Transverse colon (tissue), 4 donors: ENCODE measurements around the gene ABCB6. TPM values are rescaled to one million over a fixed set of nuclear protein-coding genes. Genes with fewer than 3 reads are reported as not detected.

ENCODE experiments used
- DNase-seq: peaks from one replicate; pipeline ENCODE4 v3.0.0-alpha.2; 2019
- H3K27ac ChIP-seq, 4 donors: fragments of 200-600 bp; sonication (generic); 2 replicates each; pipeline ENCODE4 v1.5.1; 2016 to 2018; ENCODE audit warnings: inconsistent platforms in 4 of 4
- H3K27me3 ChIP-seq: fragments of 200-600 bp; sonication (generic); 2 replicates; pipeline ENCODE4 v1.5.1; 2017; ENCODE audit warnings: inconsistent platforms
- H3K36me3 ChIP-seq, 4 donors: fragments of 200-600 bp; sonication (generic); 2 replicates each; pipeline ENCODE4 v1.5.1; 2017 to 2019; ENCODE audit warnings: inconsistent platforms in 4 of 4
- H3K4me1 ChIP-seq, 4 donors: fragments of 200-600 bp; sonication (generic); 2 replicates each; pipeline ENCODE4 v1.5.1; 2017 to 2020; ENCODE audit warnings: inconsistent platforms in 4 of 4
- H3K4me3 ChIP-seq, 4 donors: fragments of 200-600 bp; sonication (generic); 1 replicate in 1 of 4; 2 replicates in 3 of 4; pipeline versions ENCODE4 v1.5.1 to v1.6.1; 2017 to 2019; ENCODE audit warnings: inconsistent platforms in 4 of 4
- H3K9me3 ChIP-seq, 2 donors: fragments of 200-600 bp; sonication (generic); 2 replicates each; pipeline ENCODE4 v1.5.1; 2017 to 2019; ENCODE audit warnings: inconsistent platforms in 2 of 2
- CTCF ChIP-seq, 5 experiments: fragments of 200-600 bp in 3 of 5; fragments of 450-650 bp in 2 of 5; sonication (generic) in 3 of 5; IDR thresholded peaks; 1 replicate in 2 of 5; 2 replicates in 3 of 5; pipeline ENCODE4 v1.5.1; 2016 to 2017; ENCODE audit warnings: antibody characterized with exemption in 5 of 5, inconsistent platforms in 3 of 5, mild to moderate bottlenecking in 2 of 5, moderate library complexity in 1 of 5
- EP300 ChIP-seq: sonication (generic); formaldehyde crosslinking; IDR thresholded peaks from one replicate; pipeline ENCODE4 v1.6.1; 2017; ENCODE audit warnings: antibody characterized with exemption, low read depth
- POLR2A ChIP-seq: fragments of 450-650 bp; IDR thresholded peaks from one replicate; pipeline ENCODE4 v1.6.1; 2016; ENCODE audit warnings: antibody characterized with exemption, mild to moderate bottlenecking, moderate library complexity
- POLR2AphosphoS5 ChIP-seq, 3 donors: sonication (generic); formaldehyde crosslinking; IDR thresholded peaks; one replicate each; pipeline ENCODE4 v1.6.1; 2016; ENCODE audit warnings: antibody characterized with exemption in 3 of 3
- WGBS, 2 donors: methylation state at CpG; one replicate each; pipeline ENCODE4 v1.1.5; 2018; ENCODE audit warnings: low coverage in 1 of 2; 5-methylcytosine and 5-hydroxymethylcytosine counted together
- in situ Hi-C, 4 donors: fragments of 200-750 bp; cut with MboI; loops; one replicate each; pipeline versions ENCODE4 v1.15.0 to v1.15.1; 2017; ENCODE audit warnings: low sequenced_read_pairs in 3 of 4, low pct_ligation_motif_present in 1 of 4, low pct_unique_long_range_greater_than_20kb in 1 of 4
- intact Hi-C: fragments of 100-400 bp; cut with DNase I; formaldehyde crosslinking; loops from one replicate; pipeline ENCODE4 v1.15.1; 2023; ENCODE audit warnings: low total_unique reads
- total RNA-seq, 4 donors: library from RNA; depleted of rRNA; stranded (reverse); fragments of >200 nt; gene quantifications; one replicate each; pipeline ENCODE4 v1.1.0, GENCODE V29; 2016

Gene ABCB6
- total RNA-seq, 4 donors from 2014 or later: 3.4 to 28.7 (median 20.4) TPM

GRCh38 chr2:219250049-219250781 lies 31.5 kb upstream of the ABCB6 start:
- Histone ChIP-seq H3K36me3 (no peaks in the 10 kb centered on the region), H3K9me3 (no peaks in the 10 kb centered on the region), H3K4me3 (peak overlapping the region in 2 of 4 donors; percentile 2 to 31), H3K27me3 (no peaks in the 10 kb centered on the region), H3K27ac (peak overlapping the region; percentile 94 to 97 (median 94)), H3K4me1 (peaks cover 42 to 83% (median 77%) of the 10 kb centered on the region in 4 donors)
- no peak for DNase-seq
- 67% methylated on average over 22 of the region's 22 CpGs; no CpG with 5 or more reads in 1 of the 2 donors for WGBS, 2 donors
- in situ Hi-C loops (no loop called here), intact Hi-C loops (no loop called here)
- TF ChIP-seq CTCF (IDR thresholded peaks at IDR 0.05): no peak

GRCh38 chr2:219249203-219249980 lies 30.6 kb upstream of the ABCB6 start:
- no peak for TF ChIP-seq CTCF (IDR thresholded peaks at IDR 0.05)
- peak; percentile 67 to 89 (median 86) for TF ChIP-seq POLR2AphosphoS5 (IDR thresholded peaks at IDR 0.05)
- TF ChIP-seq POLR2A: peak; percentile 74
- H3K4me1 ChIP-seq: peaks cover 47 to 85% (median 77%) of the 10 kb centered on the region in 4 donors
- H3K27ac ChIP-seq: peak overlapping the region; percentile 94 to 97 (median 94)
- in situ Hi-C loops: no loop called here
- intact Hi-C loops: loop anchor here (10.0 kb wide), 1 partner anchor 1615 kb away; no protein-coding TSS in a partner anchor
- H3K27me3 ChIP-seq: no peaks in the 10 kb centered on the region
- DNase-seq: peak; percentile 94
- no peaks in the 10 kb centered on the region for H3K9me3 ChIP-seq
- H3K4me3 ChIP-seq: peak overlapping the region in 2 of 4 donors; percentile 2 to 31
- WGBS, 2 donors: 13% methylated on average over 7 of the region's 7 CpGs; no CpG with 5 or more reads in 1 of the 2 donors
- H3K36me3 ChIP-seq: no peaks in the 10 kb centered on the region

- Histone ChIP-seq H3K4me1 (peaks cover 47 to 79% (median 75%) of the 10 kb centered on the region in 4 donors), H3K9me3 (no peaks in the 10 kb centered on the region), H3K4me3 (peak overlapping the region in 1 of 4 donors; percentile 31), H3K36me3 (no peaks in the 10 kb centered on the region), H3K27me3 (no peaks in the 10 kb centered on the region), H3K27ac (peak overlapping the region; percentile 94 to 97 (median 94))
- WGBS, 2 donors: 30 to 59% methylated on average over 2 of the region's 2 CpGs
- DNase-seq: no peak
- in situ Hi-C loops: no loop called here
- intact Hi-C loops: loop anchor here (10.0 kb wide), 1 partner anchor 1614 kb away; no protein-coding TSS in a partner anchor
- TF ChIP-seq POLR2A (no peak), EP300 (no peak), POLR2AphosphoS5 (IDR thresholded peaks at IDR 0.05) (no peak), CTCF (IDR thresholded peaks at IDR 0.05) (no peak)
Measured at GRCh38 chr2:219248845-219249202, 30.1 kb upstream of the ABCB6 start.
